HepG2 (cell line): ENCODE measurements around the gene WWP2. TPM values are rescaled to one million over a fixed set of nuclear protein-coding genes. Genes with fewer than 3 reads are reported as not detected.
A peak's percentile ranks its signal among the peaks of the same experiment; 100 is the strongest.

Experiments used
- ATAC-seq: fragments of 200-7000 bp; cut with Tn5 transposase; 3 replicates; pipeline ENCODE4 v1.9.1; 2020; ENCODE audit warnings: mild to moderate bottlenecking, moderate library complexity
- BruUV-seq: library from RNA; stranded (reverse); fragments of 400-500 nt; replicated peaks from 2 replicates; lab custom pipeline; 2021; lab: Mats Ljungman, UMichigan
- CTCF ChIA-PET: fragments of 300-600 bp; formaldehyde crosslinking; extraction: SDS; loops from one replicate; lab custom pipeline; 2021; ENCODE audit warnings: low total read pairs, inconsistent platforms, low intra/inter-chr PET ratio; lab: Yijun Ruan, JAX
- POLR2A ChIA-PET: fragments of 350-600 bp; sonication (Branson Sonifier 250); formaldehyde crosslinking; loops from one replicate; lab custom pipeline; 2020; ENCODE audit warnings: antibody characterized with exemption, inconsistent platforms; lab: Yijun Ruan, JAX
- DNase-seq: peaks from one replicate; pipeline ENCODE4 v3.0.0-alpha.2; 2015; ENCODE audit warnings: low spot score
- FAIRE-seq: peaks from 3 replicates; lab custom pipeline; 2011; peaks lifted over from hg19 to GRCh38; lab: Jason Lieb, UNC
- H2AFZ ChIP-seq: one replicate; pipeline ENCODE4 v1.6.1; 2011; ENCODE audit warnings: low read length, inconsistent platforms
- H3K27ac ChIP-seq: fragments of 300-600 bp; 3 replicates; pipeline ENCODE4 v1.8.0; 2011; ENCODE audit warnings: mixed run types, mild to moderate bottlenecking, mixed read lengths, low read length, inconsistent platforms; ENCODE audit not compliant: insufficient read depth; ENCODE audit errors: extremely low read length
- H3K27me3 ChIP-seq, 2 experiments: fragments of 200-600 bp in 1 of 2; 2 replicates in 1 of 2; 3 replicates in 1 of 2; pipeline versions ENCODE4 v1.6.0 to v1.8.0; 2011; ENCODE audit warnings: low read length in 2 of 2, mild to moderate bottlenecking in 2 of 2, moderate library complexity in 2 of 2, inconsistent platforms in 1 of 2; ENCODE audit not compliant: insufficient read depth in 2 of 2, control insufficient read depth in 1 of 2
- H3K36me3 ChIP-seq, 2 experiments: fragments of 200-600 bp in 1 of 2; replicated peaks in 1 of 2; 2 replicates in 1 of 2; 3 replicates in 1 of 2; pipeline versions ENCODE4 v1.5.1 to v1.8.0; 2011; ENCODE audit warnings: low read length in 2 of 2, inconsistent platforms in 1 of 2; ENCODE audit not compliant: insufficient read depth in 2 of 2, control insufficient read depth in 1 of 2
- H3K4me1 ChIP-seq: 2 replicates; pipeline ENCODE4 v1.5.1; 2012; ENCODE audit warnings: low read length, inconsistent platforms; ENCODE audit not compliant: insufficient read depth
- H3K4me2 ChIP-seq: 2 replicates; pipeline ENCODE4 v1.6.0; 2011; ENCODE audit warnings: low read depth, low read length, inconsistent platforms
- H3K4me3 ChIP-seq, 3 experiments: fragments of 200-600 bp in 1 of 3; sonication (generic), shearing (Covaris generic) in 1 of 3; replicated peaks in 1 of 3; 2 replicates each; pipeline ENCODE4 v1.5.1; 2011 to 2016; ENCODE audit warnings: low read length in 3 of 3, inconsistent platforms in 2 of 3, low read depth in 2 of 3, mild to moderate bottlenecking in 2 of 3, control low read depth in 1 of 3, mixed read lengths in 1 of 3; ENCODE audit not compliant: insufficient read depth in 1 of 3
- H3K79me2 ChIP-seq: one replicate; pipeline ENCODE4 v1.6.1; 2011; ENCODE audit warnings: low read length, inconsistent platforms; ENCODE audit not compliant: insufficient read depth
- H3K9ac ChIP-seq: 2 replicates; pipeline ENCODE4 v1.6.0; 2011; ENCODE audit warnings: mild to moderate bottlenecking, low read depth, low read length, inconsistent platforms; ENCODE audit not compliant: insufficient read depth
- H3K9me3 ChIP-seq: 2 replicates; pipeline ENCODE4 v1.5.1; 2012; ENCODE audit warnings: mild to moderate bottlenecking, low read length
- H4K20me1 ChIP-seq: 2 replicates; pipeline ENCODE4 v1.6.0; 2011; ENCODE audit warnings: inconsistent platforms, mild to moderate bottlenecking, low read length, moderate library complexity; ENCODE audit not compliant: insufficient read depth
- CEBPZ ChIP-seq: IDR thresholded peaks from 2 replicates; pipeline ENCODE4 v1.6.1; 2012; ENCODE audit warnings: low read length, improper control_type of control experiment
- ERF ChIP-seq: IDR thresholded peaks from 2 replicates; pipeline ENCODE4 v1.6.1; 2018; ENCODE audit warnings: missing biosample characterization, missing genetic modification reagents
- HMGA1 ChIP-seq: sonication (generic); formaldehyde crosslinking; conservative IDR thresholded peaks from 2 replicates; pipeline ENCODE4 v1.4.0; 2020; ENCODE audit warnings: missing genetic modification reagents
- ISL2 ChIP-seq: sonication (generic); formaldehyde crosslinking; IDR thresholded peaks from 2 replicates; pipeline ENCODE4 v1.5.0; 2020; ENCODE audit warnings: missing genetic modification reagents
- MIXL1 ChIP-seq: IDR thresholded peaks from 2 replicates; pipeline ENCODE4 v1.6.1; 2016
- TBX3 ChIP-seq: fragments of 450-650 bp; IDR thresholded peaks from 2 replicates; pipeline ENCODE4 v1.6.1; 2017; ENCODE audit warnings: antibody characterized with exemption, mild to moderate bottlenecking, inconsistent platforms, borderline replicate concordance
- ZBTB39 ChIP-seq: sonication (generic); formaldehyde crosslinking; IDR thresholded peaks from 2 replicates; pipeline ENCODE4 v1.5.0; 2020; ENCODE audit warnings: missing genetic modification reagents
- ZNF501 ChIP-seq: sonication (generic); formaldehyde crosslinking; IDR thresholded peaks from 2 replicates; pipeline ENCODE4 v1.5.1; 2020; ENCODE audit warnings: mild to moderate bottlenecking, moderate library complexity, missing genetic modification reagents
- ZNF547 ChIP-seq: sonication (generic); formaldehyde crosslinking; IDR thresholded peaks from 2 replicates; pipeline ENCODE4 v1.5.1; 2020; ENCODE audit warnings: mild to moderate bottlenecking, missing genetic modification reagents
- ZNF580 ChIP-seq: IDR thresholded peaks from 2 replicates; pipeline ENCODE4 v1.6.1; 2016; ENCODE audit warnings: low read depth, borderline replicate concordance
- ZNF781 ChIP-seq: sonication (generic); formaldehyde crosslinking; IDR thresholded peaks from 2 replicates; pipeline ENCODE4 v1.5.1; 2020; ENCODE audit warnings: borderline replicate concordance, mild to moderate bottlenecking, missing genetic modification reagents; ENCODE audit errors: not compliant biosample characterization
- WGBS: methylation state at CpG from one replicate; pipeline ENCODE4 v1.1.6; 2017; ENCODE audit warnings: low lambda C conversion rate; 5-methylcytosine and 5-hydroxymethylcytosine counted together
- in situ Hi-C: cut with HindIII; loops from 2 replicates; pipeline ENCODE4 v1.10.0; 2017; ENCODE audit warnings: low pct_unique_long_range_greater_than_20kb; ENCODE audit not compliant: extremely low pct_ligation_motif_present
- intact Hi-C: fragments of 100-400 bp; cut with micrococcal nuclease; formaldehyde crosslinking; loops from one replicate; pipeline ENCODE4 v1.10.0; 2022; ENCODE audit not compliant: unreplicated experiment
- polyA plus RNA-seq, 8 experiments: library from polyadenylated mRNA; depleted of rRNA in 3 of 8; stranded (reverse) in 7 of 8; unstranded in 1 of 8; fragments of >200 nt; fragmentation: Illumina TruSeq in 4 of 8; extraction: Trizol in 4 of 8; gene quantifications; 2 replicates each; pipeline versions ENCODE4 v1.2.1 to v1.2.3, GENCODE V29; 2011 to 2016; ENCODE audit warnings: low read depth in 4 of 8, missing spikeins in 1 of 8, mixed read lengths in 1 of 8; ENCODE audit not compliant: insufficient read depth in 1 of 8
- total RNA-seq, 5 experiments: library from RNA; depleted of rRNA; stranded (reverse); fragments of >200 nt; fragmentation: Illumina TruSeq; extraction: Trizol; gene quantifications; 2 replicates each; pipeline ENCODE4 v1.2.3, GENCODE V29; 2016; ENCODE audit warnings: low read depth in 1 of 5

Gene WWP2
- total and polyA plus RNA-seq, 2 of the 13 experiments (the other 11 are each of a cell fraction or from before 2014, with no cell fraction given): 11.4 to 28.2 TPM

- intact Hi-C loops: no loop called here
- ChIA-PET CTCF (no interaction called here), POLR2A (no interaction called here)
- H3K36me3 ChIP-seq: peaks cover 14 to 32% of the 10 kb centered on the region in 2 experiments
- no peak for TF ChIP-seq ZBTB39 (CRISPR knock-in tag)
- 0 out of 2 replicates have a peak, but pooled peaks have one; percentile 29 for TF ChIP-seq ZNF501 (CRISPR knock-in tag)
- 96% methylated on average over 2 of the region's 2 CpGs for WGBS
- no peak for ATAC-seq
- no peak overlapping the region for H3K27ac ChIP-seq
- no peak overlapping the region for H2AFZ ChIP-seq
- no TSS peak for BruUV-seq
- no peak for DNase-seq
- H3K4me3 ChIP-seq: no peak overlapping the region
- no peak overlapping the region for H3K9ac ChIP-seq
- no peaks in the 10 kb centered on the region for H3K4me1 ChIP-seq
- no peaks in the 10 kb centered on the region for H4K20me1 ChIP-seq
- no peaks in the 10 kb centered on the region for H3K9me3 ChIP-seq
- no peak for FAIRE-seq
- H3K79me2 ChIP-seq: no peaks in the 10 kb centered on the region
- in situ Hi-C loops: no loop called here
- no peaks in the 10 kb centered on the region for H3K27me3 ChIP-seq
- no peak overlapping the region for H3K4me2 ChIP-seq
These were observed 131.0 kb downstream of the WWP2 start for GRCh38 chr16:69893106-69893505.

GRCh38 chr16:69894676-69895075 lies 132.5 kb downstream of the WWP2 start:
- H3K9me3 ChIP-seq: no peaks in the 10 kb centered on the region
- H4K20me1 ChIP-seq: no peaks in the 10 kb centered on the region
- no peak for DNase-seq
- POLR2A ChIA-PET: no interaction called here
- TF ChIP-seq ISL2 (CRISPR knock-in tag) (no peak), ZNF547 (CRISPR knock-in tag) (no peak), ZNF781 (CRISPR knock-in tag) (no peak), CEBPZ (no peak), ERF (CRISPR knock-in tag) (no peak), HMGA1 (no peak), ZNF580 (CRISPR knock-in tag) (no peak), MIXL1 (CRISPR knock-in tag) (no peak), TBX3 (no peak)
- TF ChIP-seq, all 625 proteins: peak for 0
- Histone ChIP-seq H3K9ac (no peak overlapping the region), H3K4me2 (no peak overlapping the region), H3K27me3 (no peaks in the 10 kb centered on the region), H3K4me3 (no peak overlapping the region), H3K4me1 (no peaks in the 10 kb centered on the region), H2AFZ (no peak overlapping the region), H3K36me3 (peaks cover 4 to 17% of the 10 kb centered on the region in 2 experiments), H3K27ac (no peak overlapping the region), H3K79me2 (no peaks in the 10 kb centered on the region)
- 90% methylated on average over 11 of the region's 11 CpGs for WGBS
- BruUV-seq: no TSS peak
- in situ Hi-C loops (no loop called here), intact Hi-C loops (no loop called here)
- CTCF ChIA-PET: no interaction called here
- FAIRE-seq: no peak
- no peak for ATAC-seq
